B cell (primary cell): ENCODE results near the gene SPIRE1. TPM values are rescaled to one million over a fixed set of nuclear protein-coding genes. Genes with fewer than 3 reads are reported as not detected.

Source experiments
- ATAC-seq: fragments of 200-7000 bp; cut with Tn5 transposase; one replicate; pipeline ENCODE4 v1.10.0; 2021; ENCODE audit warnings: low read depth, mild to moderate bottlenecking, moderate number of reproducible peaks, moderate library complexity
- CTCF ChIA-PET: fragments of 350-600 bp; sonication (Branson Sonifier 250); formaldehyde crosslinking; loops from one replicate; lab custom pipeline; 2021; ENCODE audit warnings: antibody characterized with exemption, inconsistent platforms; lab: Charles Lee
- POLR2A ChIA-PET: fragments of 350-600 bp; sonication (Branson Sonifier 250); formaldehyde crosslinking; loops from one replicate; lab custom pipeline; 2021; ENCODE audit warnings: antibody characterized with exemption; lab: Charles Lee
- DNase-seq: peaks from one replicate; pipeline ENCODE4 v3.0.0; 2013
- H2AFZ ChIP-seq: 2 replicates; pipeline ENCODE4 v1.6.1; 2012; ENCODE audit warnings: mild to moderate bottlenecking, low read depth, low read length; ENCODE audit not compliant: insufficient read depth, poor library complexity, severe bottlenecking
- H3K27ac ChIP-seq, 2 donors: 1 replicate in 1 of 2; 2 replicates in 1 of 2; pipeline ENCODE4 v1.5.1; 2012 to 2013; ENCODE audit warnings: low read length in 2 of 2, mild to moderate bottlenecking in 2 of 2, moderate library complexity in 1 of 2
- H3K27me3 ChIP-seq, 4 experiments: fragments of 200-600 bp in 1 of 4; sonication (generic) in 1 of 4; replicated peaks in 1 of 4; 1 replicate in 2 of 4; 2 replicates in 2 of 4; pipeline versions ENCODE4 v1.6.1 to v1.7.0; 2013 to 2016; ENCODE audit warnings: low read length in 3 of 4, mild to moderate bottlenecking in 2 of 4, mixed read lengths in 1 of 4, moderate library complexity in 1 of 4; ENCODE audit not compliant: insufficient read depth in 4 of 4, control insufficient read depth in 3 of 4; ENCODE audit errors: control extremely low read depth in 1 of 4
- H3K36me3 ChIP-seq, 2 experiments: replicated peaks in 1 of 2; 1 replicate in 1 of 2; 2 replicates in 1 of 2; pipeline versions ENCODE4 v1.6.1 to v1.7.1; 2013; ENCODE audit warnings: low read length in 1 of 2; ENCODE audit not compliant: insufficient read depth in 2 of 2, control insufficient read depth in 1 of 2; ENCODE audit errors: control extremely low read depth in 1 of 2, extremely low read depth in 1 of 2
- H3K4me1 ChIP-seq, 2 donors: fragments of 200-600 bp in 1 of 2; sonication (generic) in 1 of 2; 1 replicate in 1 of 2; 2 replicates in 1 of 2; pipeline versions ENCODE4 v1.5.1 to v1.6.1; 2013 to 2017; ENCODE audit warnings: low read length in 2 of 2; ENCODE audit not compliant: control insufficient read depth in 2 of 2, insufficient read depth in 2 of 2
- H3K4me2 ChIP-seq: replicated peaks from 2 replicates; pipeline ENCODE3; 2012; ENCODE audit warnings: mild to moderate bottlenecking, low read depth, low read length; ENCODE audit not compliant: poor library complexity, severe bottlenecking
- H3K4me3 ChIP-seq, 5 experiments: fragments of 200-600 bp in 1 of 5; sonication (generic) in 1 of 5; 1 replicate in 3 of 5; 2 replicates in 2 of 5; pipeline versions ENCODE4 v1.5.1 to v1.7.0; 2011 to 2016; ENCODE audit warnings: low read length in 4 of 5, mild to moderate bottlenecking in 4 of 5, low read depth in 2 of 5, control low read depth in 1 of 5, moderate library complexity in 1 of 5; ENCODE audit not compliant: insufficient read depth in 1 of 5; ENCODE audit errors: control extremely low read depth in 1 of 5, extremely low read depth in 1 of 5
- H3K79me2 ChIP-seq: fragments of 200-600 bp; sonication (generic); one replicate; pipeline ENCODE4 v1.6.0; 2016; ENCODE audit warnings: low read length; ENCODE audit not compliant: control insufficient read depth, insufficient read depth
- H3K9ac ChIP-seq: fragments of 200-600 bp; sonication (generic); 2 replicates; pipeline ENCODE4 v1.6.1; 2017; ENCODE audit warnings: mild to moderate bottlenecking, low read length, moderate library complexity
- H3K9me3 ChIP-seq, 3 donors: one replicate each; pipeline versions ENCODE4 v1.6.1 to v1.7.1; 2013; ENCODE audit warnings: low read length in 2 of 3; ENCODE audit not compliant: control insufficient read depth in 2 of 3, insufficient read depth in 1 of 3; ENCODE audit errors: control extremely low read depth in 1 of 3
- H4K20me1 ChIP-seq: 2 replicates; pipeline ENCODE4 v1.6.0; 2012; ENCODE audit warnings: mild to moderate bottlenecking, low read length; ENCODE audit not compliant: insufficient read depth, control insufficient read depth, poor library complexity, severe bottlenecking
- H3K27ac Mint-ChIP-seq: one replicate; pipeline ENCODE4 v1.8.0; 2021; ENCODE audit warnings: mixed read lengths
- H3K27me3 Mint-ChIP-seq: one replicate; pipeline ENCODE4 v1.8.0; 2021; ENCODE audit warnings: mixed read lengths
- H3K4me1 Mint-ChIP-seq: one replicate; pipeline ENCODE4 v1.8.0; 2021; ENCODE audit warnings: mixed read lengths
- H3K4me3 Mint-ChIP-seq: one replicate; pipeline ENCODE4 v1.8.0; 2021; ENCODE audit warnings: mixed read lengths
- H3K9me3 Mint-ChIP-seq: one replicate; pipeline ENCODE4 v1.8.0; 2022; ENCODE audit warnings: mixed read lengths; ENCODE audit not compliant: insufficient read depth
- CTCF ChIP-seq: fragments of 200-600 bp; IDR thresholded peaks from one replicate; pipeline ENCODE4 v1.8.0; 2022; ENCODE audit warnings: antibody characterized with exemption, mild to moderate bottlenecking
- EZH2 ChIP-seq: IDR thresholded peaks from 2 replicates; pipeline ENCODE4 v1.6.1; 2012; ENCODE audit warnings: borderline replicate concordance, low read depth, mild to moderate bottlenecking, moderate library complexity, low read length; ENCODE audit not compliant: insufficient read depth, poor library complexity, severe bottlenecking
- WGBS: methylation state at CpG from one replicate; pipeline ENCODE4 v1.1.5; 2013; ENCODE audit warnings: missing lambda C conversion rate; ENCODE audit not compliant: insufficient coverage; 5-methylcytosine and 5-hydroxymethylcytosine counted together
- intact Hi-C: fragments of 100-400 bp; cut with micrococcal nuclease; formaldehyde crosslinking; loops from one replicate; pipeline ENCODE4 v1.10.0; 2022
- polyA plus RNA-seq: library from polyadenylated mRNA; depleted of rRNA; stranded (reverse); fragments of >200 nt; gene quantifications from 2 replicates; pipeline ENCODE4 v1.2.3, GENCODE V29; 2012
- total RNA-seq, 2 donors: library from RNA; stranded (reverse); fragments of 120-200 nt in 1 of 2; gene quantifications; 1 replicate in 1 of 2; 2 replicates in 1 of 2; pipeline versions ENCODE4 v1.2.3 to v1.2.4, GENCODE V29; 2013 to 2022

The SPIRE1 gene
- total and polyA plus RNA-seq, 2 donors (not counting 1 experiment from before 2014, with no cell fraction given) = 0.22 to 4.0 TPM

- DNase-seq (no peak), ATAC-seq (no peak)
- H3K79me2 ChIP-seq = no peaks in the 10 kb centered on the region
- ChIA-PET CTCF (no interaction called here), POLR2A (no interaction called here)
- no peaks in the 10 kb centered on the region for H4K20me1 ChIP-seq
- Mint-ChIP-seq H3K4me1 (no peaks in the 10 kb centered on the region), H3K4me3 (no peak overlapping the region), H3K27ac (no peak overlapping the region), H3K27me3 (no peaks in the 10 kb centered on the region), H3K9me3 (no peaks in the 10 kb centered on the region)
- no peak overlapping the region for H3K27ac ChIP-seq
- no peaks in the 10 kb centered on the region for H3K36me3 ChIP-seq
- WGBS = 94% methylated on average over 5 of the region's 7 CpGs
- TF ChIP-seq EZH2 (no peak), CTCF (no peak)
- no peaks in the 10 kb centered on the region for H3K27me3 ChIP-seq
- H3K4me3 ChIP-seq = no peak overlapping the region
- no peak overlapping the region for H3K4me2 ChIP-seq
- H2AFZ ChIP-seq = no peak overlapping the region
- intact Hi-C loops = no loop called here
- no peak overlapping the region for H3K9ac ChIP-seq
- no peaks in the 10 kb centered on the region for H3K4me1 ChIP-seq
- H3K9me3 ChIP-seq = no peaks in the 10 kb centered on the region
Measured at GRCh38 chr18:12470382-12471075, 187.4 kb downstream of the SPIRE1 start.

- DNase-seq (no peak), ATAC-seq (no peak)
- H3K9ac ChIP-seq = no peak overlapping the region
- no peak overlapping the region for H2AFZ ChIP-seq
- H3K79me2 ChIP-seq = no peaks in the 10 kb centered on the region
- Mint-ChIP-seq H3K27me3 (no peaks in the 10 kb centered on the region), H3K27ac (no peak overlapping the region), H3K4me1 (no peaks in the 10 kb centered on the region), H3K4me3 (no peak overlapping the region), H3K9me3 (no peaks in the 10 kb centered on the region)
- TF ChIP-seq EZH2 (no peak), CTCF (no peak)
- H3K4me2 ChIP-seq = no peak overlapping the region
- no peak overlapping the region for H3K4me3 ChIP-seq
- H3K4me1 ChIP-seq = no peaks in the 10 kb centered on the region
- intact Hi-C loops = no loop called here
- no peak overlapping the region for H3K27ac ChIP-seq
- no CpG with 5 or more reads among the region's 4 CpGs for whole genome bisulfite sequencing
- ChIA-PET CTCF (no interaction called here), POLR2A (no interaction called here)
- no peaks in the 10 kb centered on the region for H3K27me3 ChIP-seq
- H4K20me1 ChIP-seq = no peaks in the 10 kb centered on the region
- H3K36me3 ChIP-seq = no peaks in the 10 kb centered on the region
- no peaks in the 10 kb centered on the region for H3K9me3 ChIP-seq
Measured at GRCh38 chr18:12468445-12468844, 189.5 kb downstream of the SPIRE1 start.
